PC-3 (cell line): Measurements from ENCODE around the gene CFAP73. TPM values are rescaled to one million over a fixed set of nuclear protein-coding genes. Genes with fewer than 3 reads are reported as not detected.
"Not testable (repeated sequence)": the region's sequence is repeated elsewhere in the genome, so short reads cannot be mapped to it uniquely, and the experiment has no call there.

Experiments
- ATAC-seq: fragments of 200-7000 bp; cut with Tn5 transposase; 2 replicates; pipeline ENCODE4 v1.9.1; 2020; ENCODE audit warnings: mild to moderate bottlenecking, moderate library complexity
- BruUV-seq: library from RNA; stranded (reverse); fragments of 400-500 nt; replicated peaks from 2 replicates; lab custom pipeline; 2021; lab: Mats Ljungman, UMichigan
- CTCF ChIA-PET: fragments of 300-600 bp; sonication (Branson Sonifier 250); formaldehyde crosslinking; loops from one replicate; lab custom pipeline; 2022; ENCODE audit warnings: antibody characterized with exemption; lab: Charles Lee
- POLR2A ChIA-PET: fragments of 300-600 bp; sonication (Branson Sonifier 250); formaldehyde crosslinking; loops from one replicate; lab custom pipeline; 2022; ENCODE audit warnings: antibody characterized with exemption; ENCODE audit not compliant: unreplicated experiment; lab: Charles Lee
- DNase-seq: peaks from one replicate; pipeline ENCODE4 v3.0.0-alpha.2; 2015
- H2AFZ ChIP-seq: fragments of 300-600 bp; sonication (generic); 2 replicates; pipeline ENCODE4 v1.6.0; 2016; ENCODE audit warnings: antibody characterized with exemption, low read length
- H3F3A ChIP-seq: fragments of 300-600 bp; sonication (generic); one replicate; pipeline ENCODE4 v1.6.0; 2017; ENCODE audit warnings: antibody characterized with exemption, low read length, control low read depth, mild to moderate bottlenecking; ENCODE audit not compliant: unreplicated experiment
- H3K27ac ChIP-seq: fragments of 300-600 bp; sonication (generic); 2 replicates; pipeline ENCODE4 v1.5.1; 2016; ENCODE audit warnings: mild to moderate bottlenecking, low read length
- H3K27me3 ChIP-seq: fragments of 300-600 bp; sonication (generic); 2 replicates; pipeline ENCODE4 v1.6.1; 2016; ENCODE audit warnings: low read length, mixed read lengths
- H3K36me3 ChIP-seq: fragments of 300-600 bp; sonication (generic); 2 replicates; pipeline ENCODE4 v1.6.1; 2016; ENCODE audit warnings: low read depth, mixed run types, low read length, mixed read lengths
- H3K4me1 ChIP-seq: fragments of 300-600 bp; sonication (generic); 2 replicates; pipeline ENCODE4 v1.5.1; 2016; ENCODE audit warnings: low read length; ENCODE audit not compliant: insufficient read depth
- H3K4me2 ChIP-seq: fragments of 300-600 bp; sonication (generic); 2 replicates; pipeline ENCODE4 v1.6.0; 2016; ENCODE audit warnings: low read length
- H3K4me3 ChIP-seq: fragments of 300-600 bp; sonication (generic); 2 replicates; pipeline ENCODE4 v1.5.1; 2016; ENCODE audit warnings: mild to moderate bottlenecking, low read length, mixed read lengths
- H3K79me2 ChIP-seq: fragments of 300-600 bp; sonication (generic); 2 replicates; pipeline ENCODE4 v1.6.1; 2017; ENCODE audit warnings: low read length, mixed read lengths
- H3K9ac ChIP-seq: fragments of 300-600 bp; sonication (generic); 2 replicates; pipeline ENCODE4 v1.6.0; 2016; ENCODE audit warnings: mild to moderate bottlenecking, low read length
- H3K9me2 ChIP-seq: fragments of 300-600 bp; sonication (generic); replicated peaks from 2 replicates; pipeline ENCODE4 v1.6.1; 2016; ENCODE audit warnings: mixed run types, low read length, mixed read lengths
- H3K9me3 ChIP-seq: fragments of 300-600 bp; sonication (generic); 2 replicates; pipeline ENCODE4 v1.6.1; 2016; ENCODE audit warnings: low read length, mixed read lengths
- H4K20me1 ChIP-seq: fragments of 300-600 bp; sonication (generic); 2 replicates; pipeline ENCODE4 v1.6.1; 2016; ENCODE audit warnings: low read length, mixed read lengths
- CTCF ChIP-seq: fragments of 300-600 bp; sonication (generic); conservative IDR thresholded peaks from 2 replicates; pipeline ENCODE4 v1.5.1; 2017; ENCODE audit warnings: antibody characterized with exemption, low read depth, mild to moderate bottlenecking, low read length
- EZH2 ChIP-seq: fragments of 300-600 bp; sonication (generic); IDR thresholded peaks from one replicate; pipeline ENCODE4 v1.6.1; 2017; ENCODE audit warnings: antibody characterized with exemption, mild to moderate bottlenecking, low read length; ENCODE audit not compliant: unreplicated experiment
- EZH2phosphoT487 ChIP-seq: fragments of 300-600 bp; sonication (generic); IDR thresholded peaks from 2 replicates; pipeline ENCODE4 v1.6.1; 2018; ENCODE audit warnings: mild to moderate bottlenecking, antibody characterized with exemption, low read length, borderline replicate concordance
- intact Hi-C: fragments of 100-400 bp; cut with micrococcal nuclease; formaldehyde crosslinking; loops from 2 replicates; pipeline ENCODE4 v1.9.0; 2023
- total RNA-seq: library from RNA; depleted of rRNA; stranded (reverse); fragments of >200 nt; gene quantifications from 2 replicates; pipeline ENCODE4 v1.2.3, GENCODE V29; 2014

Gene CFAP73
- total RNA-seq, 1 experiment from 2014 or later = not detected

- Histone ChIP-seq H3K36me3 (no peaks in the 10 kb centered on the region), H3K4me2 (no peak overlapping the region), H3K9ac (no peak overlapping the region), H3K27ac (no peak overlapping the region), H3K79me2 (no peaks in the 10 kb centered on the region), H3K9me3 (no peaks in the 10 kb centered on the region), H3K4me1 (no peaks in the 10 kb centered on the region), H3K27me3 (no peaks in the 10 kb centered on the region), H3F3A (no peaks in the 10 kb centered on the region), H2AFZ (no peak overlapping the region), H3K4me3 (no peak overlapping the region), H3K9me2 (no peaks in the 10 kb centered on the region), H4K20me1 (no peaks in the 10 kb centered on the region)
- ATAC-seq (no peak), DNase-seq (no peak)
- no TSS peak for BruUV-seq
- ChIA-PET CTCF (no interaction called here), POLR2A (interaction anchor here (0.7 kb wide), 1 partner anchor 1683 kb away, joined by 3 read pairs; no protein-coding TSS in a partner anchor)
- intact Hi-C loops = no loop called here
- TF ChIP-seq EZH2phosphoT487 (no peak), CTCF (no peak), EZH2 (no peak)
Measured at GRCh38 chr12:113203852-113204760, 54.6 kb downstream of the CFAP73 start.

- Histone ChIP-seq H3K9me3 (no peaks in the 10 kb centered on the region), H3K27me3 (no peaks in the 10 kb centered on the region), H3K27ac (no peak overlapping the region), H3K79me2 (no peaks in the 10 kb centered on the region), H3K9me2 (no peaks in the 10 kb centered on the region), H3F3A (no peaks in the 10 kb centered on the region), H3K9ac (no peak overlapping the region), H3K4me3 (no peak overlapping the region), H3K4me2 (no peak overlapping the region), H4K20me1 (no peaks in the 10 kb centered on the region), H3K4me1 (no peaks in the 10 kb centered on the region), H3K36me3 (no peaks in the 10 kb centered on the region), H2AFZ (no peak overlapping the region)
- CTCF ChIA-PET = no interaction called here
- BruUV-seq = no TSS peak
- intact Hi-C loops = no loop called here
- no peak for TF ChIP-seq CTCF
- no peak for TF ChIP-seq EZH2phosphoT487
- no peak for TF ChIP-seq EZH2
- ATAC-seq = no peak
- DNase-seq = no peak
- POLR2A ChIA-PET = interaction anchor here (0.7 kb wide), 1 partner anchor 1682 kb away, joined by 3 read pairs; no protein-coding TSS in a partner anchor
Measured at GRCh38 chr12:113204804-113205203, 55.3 kb downstream of the CFAP73 start.

GRCh38 chr12:113206802-113207201 is 57.3 kb downstream of the CFAP73 start:
- H3K4me2 ChIP-seq, ATAC-seq, H3K9ac ChIP-seq, H4K20me1 ChIP-seq, DNase-seq, intact Hi-C loops, H3K27me3 ChIP-seq, H3F3A ChIP-seq, H3K9me3 ChIP-seq, H2AFZ ChIP-seq, H3K36me3 ChIP-seq, CTCF ChIA-PET, H3K9me2 ChIP-seq, H3K79me2 ChIP-seq, H3K4me1 ChIP-seq, POLR2A ChIA-PET, H3K4me3 ChIP-seq: not testable (repeated sequence)
- H3K27ac ChIP-seq = 0 out of 2 replicates have a peak overlapping the region, but pooled peaks have one; percentile 11
- BruUV-seq = TSS peak; percentile 81
